HepG2 (cell line): ENCODE results near the gene PRMT7. TPM values are rescaled to one million over a fixed set of nuclear protein-coding genes. Genes with fewer than 3 reads are reported as not detected.

Source experiments
- ATAC-seq: fragments of 200-7000 bp; cut with Tn5 transposase; 3 replicates; pipeline ENCODE4 v1.9.1; 2020; ENCODE audit warnings: mild to moderate bottlenecking, moderate library complexity
- BruUV-seq: library from RNA; stranded (reverse); fragments of 400-500 nt; replicated peaks from 2 replicates; lab custom pipeline; 2021; lab: Mats Ljungman, UMichigan
- CTCF ChIA-PET: fragments of 300-600 bp; formaldehyde crosslinking; extraction: SDS; loops from one replicate; lab custom pipeline; 2021; ENCODE audit warnings: low total read pairs, inconsistent platforms, low intra/inter-chr PET ratio; lab: Yijun Ruan, JAX
- POLR2A ChIA-PET: fragments of 350-600 bp; sonication (Branson Sonifier 250); formaldehyde crosslinking; loops from one replicate; lab custom pipeline; 2020; ENCODE audit warnings: antibody characterized with exemption, inconsistent platforms; lab: Yijun Ruan, JAX
- DNase-seq: peaks from one replicate; pipeline ENCODE4 v3.0.0-alpha.2; 2015; ENCODE audit warnings: low spot score
- FAIRE-seq: peaks from 3 replicates; lab custom pipeline; 2011; peaks lifted over from hg19 to GRCh38; lab: Jason Lieb, UNC
- H2AFZ ChIP-seq: one replicate; pipeline ENCODE4 v1.6.1; 2011; ENCODE audit warnings: low read length, inconsistent platforms
- H3K27ac ChIP-seq: fragments of 300-600 bp; 3 replicates; pipeline ENCODE4 v1.8.0; 2011; ENCODE audit warnings: mixed run types, mild to moderate bottlenecking, mixed read lengths, low read length, inconsistent platforms; ENCODE audit not compliant: insufficient read depth; ENCODE audit errors: extremely low read length
- H3K27me3 ChIP-seq, 2 experiments: fragments of 200-600 bp in 1 of 2; 2 replicates in 1 of 2; 3 replicates in 1 of 2; pipeline versions ENCODE4 v1.6.0 to v1.8.0; 2011; ENCODE audit warnings: low read length in 2 of 2, mild to moderate bottlenecking in 2 of 2, moderate library complexity in 2 of 2, inconsistent platforms in 1 of 2; ENCODE audit not compliant: insufficient read depth in 2 of 2, control insufficient read depth in 1 of 2
- H3K36me3 ChIP-seq, 2 experiments: fragments of 200-600 bp in 1 of 2; replicated peaks in 1 of 2; 2 replicates in 1 of 2; 3 replicates in 1 of 2; pipeline versions ENCODE4 v1.5.1 to v1.8.0; 2011; ENCODE audit warnings: low read length in 2 of 2, inconsistent platforms in 1 of 2; ENCODE audit not compliant: insufficient read depth in 2 of 2, control insufficient read depth in 1 of 2
- H3K4me1 ChIP-seq: 2 replicates; pipeline ENCODE4 v1.5.1; 2012; ENCODE audit warnings: low read length, inconsistent platforms; ENCODE audit not compliant: insufficient read depth
- H3K4me2 ChIP-seq: 2 replicates; pipeline ENCODE4 v1.6.0; 2011; ENCODE audit warnings: low read depth, low read length, inconsistent platforms
- H3K4me3 ChIP-seq, 3 experiments: fragments of 200-600 bp in 1 of 3; sonication (generic), shearing (Covaris generic) in 1 of 3; replicated peaks in 1 of 3; 2 replicates each; pipeline ENCODE4 v1.5.1; 2011 to 2016; ENCODE audit warnings: low read length in 3 of 3, inconsistent platforms in 2 of 3, low read depth in 2 of 3, mild to moderate bottlenecking in 2 of 3, control low read depth in 1 of 3, mixed read lengths in 1 of 3; ENCODE audit not compliant: insufficient read depth in 1 of 3
- H3K79me2 ChIP-seq: one replicate; pipeline ENCODE4 v1.6.1; 2011; ENCODE audit warnings: low read length, inconsistent platforms; ENCODE audit not compliant: insufficient read depth
- H3K9ac ChIP-seq: 2 replicates; pipeline ENCODE4 v1.6.0; 2011; ENCODE audit warnings: mild to moderate bottlenecking, low read depth, low read length, inconsistent platforms; ENCODE audit not compliant: insufficient read depth
- H3K9me3 ChIP-seq: 2 replicates; pipeline ENCODE4 v1.5.1; 2012; ENCODE audit warnings: mild to moderate bottlenecking, low read length
- H4K20me1 ChIP-seq: 2 replicates; pipeline ENCODE4 v1.6.0; 2011; ENCODE audit warnings: inconsistent platforms, mild to moderate bottlenecking, low read length, moderate library complexity; ENCODE audit not compliant: insufficient read depth
- ATF5 ChIP-seq: sonication (generic); formaldehyde crosslinking; IDR thresholded peaks from 2 replicates; pipeline ENCODE4 v1.4.0; 2020; ENCODE audit warnings: mild to moderate bottlenecking, low read depth, missing genetic modification reagents
- ATRX ChIP-seq: sonication (generic); formaldehyde crosslinking; IDR thresholded peaks from 2 replicates; pipeline ENCODE4 v1.4.0; 2020; ENCODE audit warnings: missing genetic modification reagents, borderline replicate concordance
- CHCHD3 ChIP-seq: sonication (generic); formaldehyde crosslinking; IDR thresholded peaks from 2 replicates; pipeline ENCODE4 v1.8.0; 2022; ENCODE audit warnings: mild to moderate bottlenecking, missing genetic modification reagents, moderate library complexity
- FLYWCH1 ChIP-seq: sonication (generic); formaldehyde crosslinking; IDR thresholded peaks from 2 replicates; pipeline ENCODE4 v1.8.1; 2023; ENCODE audit warnings: mild to moderate bottlenecking, missing genetic modification reagents
- GABPA ChIP-seq, 2 experiments: IDR thresholded peaks; 2 replicates each; pipeline ENCODE4 v1.6.1; 2011 to 2016; ENCODE audit warnings: low read depth in 2 of 2, low read length in 1 of 2, missing biosample characterization in 1 of 2, missing genetic modification characterization in 1 of 2
- KDM2A ChIP-seq: sonication (generic); formaldehyde crosslinking; IDR thresholded peaks from 2 replicates; pipeline ENCODE4 v1.4.0; 2020; ENCODE audit warnings: low read depth, missing genetic modification reagents, borderline replicate concordance
- MBNL3 ChIP-seq: fragments of 250-450 bp; sonication (Bioruptor Pico); conservative IDR thresholded peaks from 2 replicates; pipeline ENCODE4 v1.8.0; 2022; ENCODE audit warnings: mild to moderate bottlenecking, inconsistent platforms
- NCOA5 ChIP-seq: sonication (generic); formaldehyde crosslinking; IDR thresholded peaks from 2 replicates; pipeline ENCODE4 v1.4.0; 2020; ENCODE audit warnings: missing genetic modification reagents
- NPAS2 ChIP-seq: sonication (generic); formaldehyde crosslinking; IDR thresholded peaks from 2 replicates; pipeline ENCODE4 v1.8.0; 2022; ENCODE audit warnings: mild to moderate bottlenecking, missing genetic modification reagents, borderline replicate concordance
- PHF5A ChIP-seq: IDR thresholded peaks from one replicate; pipeline ENCODE4 v1.6.1; 2018; ENCODE audit warnings: low read depth, missing genetic modification reagents; ENCODE audit not compliant: unreplicated experiment
- RAD21 ChIP-seq: fragments of 450-650 bp; formaldehyde crosslinking; IDR thresholded peaks from 2 replicates; pipeline ENCODE4 v1.5.0; 2020; ENCODE audit warnings: mild to moderate bottlenecking
- SNAI1 ChIP-seq: sonication (generic); formaldehyde crosslinking; IDR thresholded peaks from 2 replicates; pipeline ENCODE4 v1.5.0; 2020; ENCODE audit warnings: mild to moderate bottlenecking, missing genetic modification reagents, borderline replicate concordance
- SRF ChIP-seq: IDR thresholded peaks from 2 replicates; pipeline ENCODE4 v1.6.1; 2011; ENCODE audit warnings: mild to moderate bottlenecking, low read depth, low read length, moderate library complexity
- SUZ12 ChIP-seq: fragments of 150-350 bp; IDR thresholded peaks from 2 replicates; pipeline ENCODE4 v1.6.1; 2014; ENCODE audit warnings: low read depth, low read length
- TBX3 ChIP-seq: fragments of 450-650 bp; IDR thresholded peaks from 2 replicates; pipeline ENCODE4 v1.6.1; 2017; ENCODE audit warnings: antibody characterized with exemption, mild to moderate bottlenecking, inconsistent platforms, borderline replicate concordance
- ZNF512 ChIP-seq: sonication (generic); formaldehyde crosslinking; IDR thresholded peaks from 2 replicates; pipeline ENCODE4 v1.4.0; 2020; ENCODE audit warnings: mild to moderate bottlenecking, missing genetic modification reagents
- ZNF775 ChIP-seq: sonication (generic); formaldehyde crosslinking; IDR thresholded peaks from 2 replicates; pipeline ENCODE4 v1.4.0; 2020; ENCODE audit warnings: missing genetic modification reagents, mild to moderate bottlenecking, moderate library complexity, borderline replicate concordance
- ZNF841 ChIP-seq: sonication (generic); formaldehyde crosslinking; IDR thresholded peaks from 2 replicates; pipeline ENCODE4 v1.8.1; 2023; ENCODE audit warnings: missing genetic modification reagents, borderline replicate concordance
- WGBS: methylation state at CpG from one replicate; pipeline ENCODE4 v1.1.6; 2017; ENCODE audit warnings: low lambda C conversion rate; 5-methylcytosine and 5-hydroxymethylcytosine counted together
- in situ Hi-C: cut with HindIII; loops from 2 replicates; pipeline ENCODE4 v1.10.0; 2017; ENCODE audit warnings: low pct_unique_long_range_greater_than_20kb; ENCODE audit not compliant: extremely low pct_ligation_motif_present
- intact Hi-C: fragments of 100-400 bp; cut with micrococcal nuclease; formaldehyde crosslinking; loops from one replicate; pipeline ENCODE4 v1.10.0; 2022; ENCODE audit not compliant: unreplicated experiment
- polyA plus RNA-seq, 8 experiments: library from polyadenylated mRNA; depleted of rRNA in 3 of 8; stranded (reverse) in 7 of 8; unstranded in 1 of 8; fragments of >200 nt; fragmentation: Illumina TruSeq in 4 of 8; extraction: Trizol in 4 of 8; gene quantifications; 2 replicates each; pipeline versions ENCODE4 v1.2.1 to v1.2.3, GENCODE V29; 2011 to 2016; ENCODE audit warnings: low read depth in 4 of 8, missing spikeins in 1 of 8, mixed read lengths in 1 of 8; ENCODE audit not compliant: insufficient read depth in 1 of 8
- total RNA-seq, 5 experiments: library from RNA; depleted of rRNA; stranded (reverse); fragments of >200 nt; fragmentation: Illumina TruSeq; extraction: Trizol; gene quantifications; 2 replicates each; pipeline ENCODE4 v1.2.3, GENCODE V29; 2016; ENCODE audit warnings: low read depth in 1 of 5
- TF ChIP-seq, protein P1 (sequence below): sonication (generic); formaldehyde crosslinking; IDR thresholded peaks from 2 replicates; pipeline ENCODE4 v1.8.1; 2023; ENCODE audit warnings: missing genetic modification reagents, inconsistent platforms, borderline replicate concordance

The PRMT7 gene
- total and polyA plus RNA-seq, 2 of the 13 experiments (the other 11 are each of a cell fraction or from before 2014, with no cell fraction given): 47.5 to 55.0 TPM

DNA sequence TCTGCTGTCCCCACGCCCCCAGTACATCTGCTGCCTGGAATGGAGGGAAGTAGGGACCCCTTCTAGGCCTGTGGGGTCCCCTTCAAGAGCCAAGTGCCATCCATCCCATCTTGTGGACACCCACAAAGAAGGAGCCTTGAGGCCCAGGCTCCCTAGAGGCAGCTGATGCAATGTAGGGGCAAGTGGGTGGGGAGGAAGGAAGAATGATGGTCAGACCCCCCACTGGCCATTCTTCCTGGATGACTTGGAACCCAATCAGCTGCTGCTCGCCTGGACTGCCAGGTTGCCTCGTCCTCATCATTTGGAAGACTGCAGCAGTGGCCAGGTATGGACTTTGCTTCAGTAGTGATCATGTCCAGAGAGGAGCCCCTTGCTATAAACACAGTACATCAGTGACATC, 88.6 kb downstream of the PRMT7 start:
- ATAC-seq (no peak), FAIRE-seq (no peak), DNase-seq (no peak)
- no peak for TF ChIP-seq GABPA (IDR thresholded peaks at IDR 0.05; ENCODE audit: low read depth, low read length)
- no peak for TF ChIP-seq GABPA (CRISPR knock-in tag; IDR thresholded peaks at IDR 0.05; ENCODE audit: low read depth)
- TF ChIP-seq, protein P1, sequence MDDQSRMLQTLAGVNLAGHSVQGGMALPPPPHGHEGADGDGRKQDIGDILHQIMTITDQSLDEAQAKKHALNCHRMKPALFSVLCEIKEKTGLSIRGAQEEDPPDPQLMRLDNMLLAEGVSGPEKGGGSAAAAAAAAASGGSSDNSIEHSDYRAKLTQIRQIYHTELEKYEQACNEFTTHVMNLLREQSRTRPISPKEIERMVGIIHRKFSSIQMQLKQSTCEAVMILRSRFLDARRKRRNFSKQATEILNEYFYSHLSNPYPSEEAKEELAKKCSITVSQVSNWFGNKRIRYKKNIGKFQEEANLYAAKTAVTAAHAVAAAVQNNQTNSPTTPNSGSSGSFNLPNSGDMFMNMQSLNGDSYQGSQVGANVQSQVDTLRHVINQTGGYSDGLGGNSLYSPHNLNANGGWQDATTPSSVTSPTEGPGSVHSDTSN (CRISPR knock-in tag): no peak
- no peak for TF ChIP-seq SRF
- TF ChIP-seq NCOA5 (CRISPR knock-in tag): no peak
- TF ChIP-seq ZNF841: no peak
- TF ChIP-seq ZNF512 (CRISPR knock-in tag): no peak
- no peak for TF ChIP-seq PHF5A (CRISPR knock-in tag)
- no peak for TF ChIP-seq ATF5 (CRISPR knock-in tag)
- TF ChIP-seq ZNF775: no peak
- no peak for TF ChIP-seq CHCHD3
- TF ChIP-seq MBNL3 (CRISPR knock-in tag): no peak
- no peak for TF ChIP-seq SUZ12
- no peak for TF ChIP-seq NPAS2 (CRISPR knock-in tag)
- TF ChIP-seq TBX3: no peak
- no peak for TF ChIP-seq FLYWCH1 (CRISPR knock-in tag)
- no peak for TF ChIP-seq SNAI1
- TF ChIP-seq KDM2A: no peak
- no peak for TF ChIP-seq ATRX (CRISPR knock-in tag)
- TF ChIP-seq RAD21 (CRISPR knock-in tag): no peak
- Histone ChIP-seq H3K36me3 (no peaks in the 10 kb centered on the region), H4K20me1 (no peaks in the 10 kb centered on the region), H3K9ac (no peak overlapping the region), H3K9me3 (no peaks in the 10 kb centered on the region), H3K27ac (no peak overlapping the region), H3K4me1 (no peaks in the 10 kb centered on the region), H3K79me2 (no peaks in the 10 kb centered on the region), H3K27me3 (peaks cover 4 to 21% of the 10 kb centered on the region in 2 experiments), H3K4me2 (no peak overlapping the region), H3K4me3 (no peak overlapping the region), H2AFZ (no peak overlapping the region)
- WGBS: 22% methylated on average over 1 of the region's 3 CpGs
- no TSS peak for BruUV-seq
- CTCF ChIA-PET: interaction anchor here (1.1 kb wide), 1 partner anchor 111 kb away, joined by 3 read pairs; no protein-coding TSS in a partner anchor
- intact Hi-C loops (no loop called here), in situ Hi-C loops (loop anchor here (5.0 kb wide), 1 partner anchor 113 kb away; no protein-coding TSS in a partner anchor)
- POLR2A ChIA-PET: no interaction called here
